Body of pancreas (tissue), 4 donors: ENCODE results near the gene ARRDC2.

ENCODE experiments used
- POLR2A ChIP-seq, 3 donors: fragments of 450-650 bp; IDR thresholded peaks; one replicate each; pipeline ENCODE4 v1.6.1; 2016; ENCODE audit warnings: antibody characterized with exemption in 3 of 3, mild to moderate bottlenecking in 2 of 3
- TF ChIP-seq, protein P1 (sequence below), 7 experiments: fragments of 450-650 bp in 4 of 7; fragments of 200-600 bp in 3 of 7; sonication (generic) in 3 of 7; IDR thresholded peaks; one replicate each; pipeline ENCODE4 v1.5.1; 2016 to 2019; ENCODE audit warnings: antibody characterized with exemption in 7 of 7

DNA sequence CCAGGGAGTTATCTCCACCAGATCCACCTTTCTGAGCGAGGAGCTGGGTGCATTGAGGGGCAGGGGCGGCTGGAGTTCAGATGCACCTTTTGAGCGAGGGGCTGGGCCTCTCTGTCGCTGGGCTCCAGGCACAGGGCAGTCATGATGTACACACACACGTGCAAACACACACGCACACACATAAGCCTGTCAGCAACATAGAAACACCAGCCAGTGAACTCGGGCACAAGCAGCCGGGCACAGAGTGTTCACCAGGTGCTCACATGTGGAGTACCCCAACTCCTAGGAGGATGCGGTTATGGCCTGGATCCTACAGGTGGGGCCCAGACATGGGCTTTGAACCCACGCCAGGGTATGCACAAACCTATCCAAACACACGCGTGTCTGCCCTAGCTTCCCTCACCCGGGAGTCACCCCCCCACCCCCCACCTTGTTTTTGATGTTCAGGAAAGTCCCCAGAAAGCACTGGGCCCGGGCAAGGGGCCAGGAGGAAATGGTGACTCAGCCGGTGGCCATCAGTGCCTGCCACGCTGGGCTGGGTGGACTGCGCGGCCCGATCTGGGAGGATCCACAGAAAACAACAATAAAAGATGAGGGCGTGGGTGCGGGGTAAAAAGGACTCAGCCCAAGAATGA lies 13.3 kb downstream of the ARRDC2 start:
- TF ChIP-seq, protein P1, sequence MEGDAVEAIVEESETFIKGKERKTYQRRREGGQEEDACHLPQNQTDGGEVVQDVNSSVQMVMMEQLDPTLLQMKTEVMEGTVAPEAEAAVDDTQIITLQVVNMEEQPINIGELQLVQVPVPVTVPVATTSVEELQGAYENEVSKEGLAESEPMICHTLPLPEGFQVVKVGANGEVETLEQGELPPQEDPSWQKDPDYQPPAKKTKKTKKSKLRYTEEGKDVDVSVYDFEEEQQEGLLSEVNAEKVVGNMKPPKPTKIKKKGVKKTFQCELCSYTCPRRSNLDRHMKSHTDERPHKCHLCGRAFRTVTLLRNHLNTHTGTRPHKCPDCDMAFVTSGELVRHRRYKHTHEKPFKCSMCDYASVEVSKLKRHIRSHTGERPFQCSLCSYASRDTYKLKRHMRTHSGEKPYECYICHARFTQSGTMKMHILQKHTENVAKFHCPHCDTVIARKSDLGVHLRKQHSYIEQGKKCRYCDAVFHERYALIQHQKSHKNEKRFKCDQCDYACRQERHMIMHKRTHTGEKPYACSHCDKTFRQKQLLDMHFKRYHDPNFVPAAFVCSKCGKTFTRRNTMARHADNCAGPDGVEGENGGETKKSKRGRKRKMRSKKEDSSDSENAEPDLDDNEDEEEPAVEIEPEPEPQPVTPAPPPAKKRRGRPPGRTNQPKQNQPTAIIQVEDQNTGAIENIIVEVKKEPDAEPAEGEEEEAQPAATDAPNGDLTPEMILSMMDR (IDR thresholded peaks at IDR 0.05), result no peak
- no peak for TF ChIP-seq POLR2A (IDR thresholded peaks at IDR 0.05)
